ENCODE data around the gene BDNF. TPM values are rescaled to one million over a fixed set of nuclear protein-coding genes. Genes with fewer than 3 reads are reported as not detected.
"Not testable (repeated sequence)": the region's sequence is repeated elsewhere in the genome, so short reads cannot be mapped to it uniquely, and the experiment has no call there.

The BDNF gene
- total and polyA plus RNA-seq, 12 donors = 0.16 to 19.1 (median 2.5) TPM

GRCh38 chr11:27678242-27678641, 22.0 kb downstream of the BDNF start:
- Histone ChIP-seq H3K27me3 (no peaks in the 10 kb centered on the region), H3K4me3 (no peak overlapping the region), H3K4me1 (no peaks in the 10 kb centered on the region), H3K27ac (no peak overlapping the region), H3K36me3 (no peaks in the 10 kb centered on the region), H3K9me3 (peaks cover 0 to 10% (median 0%) of the 10 kb centered on the region in 11 donors)
- WGBS, 2 donors = 71 to 84% methylated on average over 4 of the region's 4 CpGs
- TF ChIP-seq, protein P1, sequence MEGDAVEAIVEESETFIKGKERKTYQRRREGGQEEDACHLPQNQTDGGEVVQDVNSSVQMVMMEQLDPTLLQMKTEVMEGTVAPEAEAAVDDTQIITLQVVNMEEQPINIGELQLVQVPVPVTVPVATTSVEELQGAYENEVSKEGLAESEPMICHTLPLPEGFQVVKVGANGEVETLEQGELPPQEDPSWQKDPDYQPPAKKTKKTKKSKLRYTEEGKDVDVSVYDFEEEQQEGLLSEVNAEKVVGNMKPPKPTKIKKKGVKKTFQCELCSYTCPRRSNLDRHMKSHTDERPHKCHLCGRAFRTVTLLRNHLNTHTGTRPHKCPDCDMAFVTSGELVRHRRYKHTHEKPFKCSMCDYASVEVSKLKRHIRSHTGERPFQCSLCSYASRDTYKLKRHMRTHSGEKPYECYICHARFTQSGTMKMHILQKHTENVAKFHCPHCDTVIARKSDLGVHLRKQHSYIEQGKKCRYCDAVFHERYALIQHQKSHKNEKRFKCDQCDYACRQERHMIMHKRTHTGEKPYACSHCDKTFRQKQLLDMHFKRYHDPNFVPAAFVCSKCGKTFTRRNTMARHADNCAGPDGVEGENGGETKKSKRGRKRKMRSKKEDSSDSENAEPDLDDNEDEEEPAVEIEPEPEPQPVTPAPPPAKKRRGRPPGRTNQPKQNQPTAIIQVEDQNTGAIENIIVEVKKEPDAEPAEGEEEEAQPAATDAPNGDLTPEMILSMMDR (IDR thresholded peaks at IDR 0.05) = no peak
- intact Hi-C loops (cut with DNase I) = no loop called here
- ATAC-seq (no peak), DNase-seq (no peak)

GRCh38 chr11:27677108-27677507, 23.1 kb downstream of the BDNF start:
- TF ChIP-seq, protein P1 (IDR thresholded peaks at IDR 0.05) = no peak
- no peak overlapping the region for H3K27ac ChIP-seq
- DNase-seq (no peak), ATAC-seq (no peak)
- WGBS, 2 donors = 95 to 97% methylated on average over 4 of the region's 4 CpGs
- H3K9me3 ChIP-seq = no peaks in the 10 kb centered on the region
- no peaks in the 10 kb centered on the region for H3K36me3 ChIP-seq
- no peaks in the 10 kb centered on the region for H3K27me3 ChIP-seq
- H3K4me3 ChIP-seq = no peak overlapping the region
- no peaks in the 10 kb centered on the region for H3K4me1 ChIP-seq
- intact Hi-C loops (cut with DNase I) = no loop called here

DNA sequence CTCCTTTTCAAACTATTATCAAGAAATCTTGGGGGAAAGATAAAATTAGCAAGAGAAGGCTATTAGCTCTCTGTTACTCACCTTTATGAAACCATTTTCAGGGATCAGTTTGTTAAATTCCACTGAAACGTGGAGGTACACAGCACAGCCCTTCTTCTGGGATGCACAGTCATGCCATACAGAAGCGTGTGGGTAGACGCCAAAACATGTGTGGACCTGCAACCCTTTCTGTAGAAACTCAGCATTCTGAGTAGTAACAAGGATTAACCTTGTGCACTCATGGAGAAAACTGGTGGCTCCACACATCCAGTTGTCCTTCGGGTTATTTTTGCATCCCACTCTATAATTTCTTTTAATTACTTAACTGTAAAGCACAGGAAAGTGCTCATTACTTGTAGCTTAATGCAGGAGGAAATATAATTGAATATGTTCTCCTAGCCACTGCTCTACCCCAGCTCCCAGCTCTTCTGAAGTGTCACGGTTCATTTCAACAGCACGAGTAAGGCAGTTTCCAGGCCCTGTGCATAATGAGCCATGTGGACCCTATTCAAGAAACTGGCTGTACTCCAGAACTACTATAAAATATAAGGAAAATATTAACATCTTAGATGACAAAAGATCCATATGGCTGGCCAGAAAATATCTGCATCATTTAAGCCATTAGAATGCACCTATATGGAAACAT, 26.1 kb downstream of the BDNF start:
- TF ChIP-seq, protein P1 (IDR thresholded peaks at IDR 0.05) = no peak
- ATAC-seq (no peak), DNase-seq (no peak)
- no peaks in the 10 kb centered on the region for H3K4me1 ChIP-seq
- WGBS, 2 donors = 86 to 88% methylated on average over 6 of the region's 6 CpGs
- H3K36me3 ChIP-seq = no peaks in the 10 kb centered on the region
- H3K4me3 ChIP-seq = no peak overlapping the region
- H3K9me3 ChIP-seq = peaks cover 0 to 6% (median 0%) of the 10 kb centered on the region in 11 donors
- intact Hi-C loops (cut with DNase I) = no loop called here
- no peaks in the 10 kb centered on the region for H3K27me3 ChIP-seq
- H3K27ac ChIP-seq = no peak overlapping the region

GRCh38 chr11:27672836-27673464, 27.3 kb downstream of the BDNF start:
- H3K27ac ChIP-seq = no peak overlapping the region
- TF ChIP-seq, protein P1 (IDR thresholded peaks at IDR 0.05) = no peak
- intact Hi-C loops (cut with DNase I) = no loop called here
- H3K4me1 ChIP-seq = no peaks in the 10 kb centered on the region
- H3K36me3 ChIP-seq = no peaks in the 10 kb centered on the region
- DNase-seq (no peak), ATAC-seq (no peak)
- H3K9me3 ChIP-seq = peaks cover 0 to 14% (median 0%) of the 10 kb centered on the region in 11 donors
- H3K27me3 ChIP-seq = no peaks in the 10 kb centered on the region
- no peak overlapping the region for H3K4me3 ChIP-seq
- 94 to 97% methylated on average over 2 of the region's 2 CpGs for WGBS, 2 donors

DNA sequence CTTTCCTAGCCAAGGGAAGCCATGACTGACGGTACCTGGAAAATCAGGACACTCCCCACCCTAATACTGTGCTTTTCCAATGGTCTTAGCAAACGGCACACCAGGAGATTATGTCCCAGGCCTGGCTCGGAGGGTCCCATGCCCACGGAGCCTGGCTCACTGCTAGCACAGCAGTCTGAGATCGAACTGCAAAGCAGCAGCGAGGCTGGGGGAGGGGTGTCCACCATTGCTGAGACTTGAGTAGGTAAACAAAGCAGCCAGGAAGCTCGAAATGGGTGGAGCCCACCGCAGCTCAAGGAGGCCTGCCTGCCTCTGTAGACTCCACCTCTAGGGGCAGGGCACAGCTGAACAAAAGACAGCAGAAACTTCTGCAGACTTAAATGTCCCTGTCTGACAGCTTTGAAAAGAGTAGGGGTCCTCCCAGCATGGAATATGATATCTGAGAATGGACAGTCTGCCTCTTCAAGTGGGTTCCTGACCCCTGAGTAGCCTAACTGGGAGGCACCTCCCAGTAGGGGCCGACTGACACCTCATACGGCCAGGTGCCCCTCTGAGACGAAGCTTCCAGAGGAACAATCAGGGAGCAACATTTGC, 34.6 kb downstream of the BDNF start:
- H3K27me3 ChIP-seq; H3K4me3 ChIP-seq; ATAC-seq; H3K27ac ChIP-seq; H3K4me1 ChIP-seq; intact Hi-C loops (cut with DNase I); DNase-seq; H3K36me3 ChIP-seq: not testable (repeated sequence)
- WGBS, 2 donors = 83 to 87% methylated on average over 11 of the region's 11 CpGs
- peaks cover 0 to 19% (median 0%) of the 10 kb centered on the region in 11 donors for H3K9me3 ChIP-seq
